Stimulated activated CD4-positive, alpha-beta T cell treated with anti-CD3 and anti-CD28 coated beads, Interleukin-1b, Interleukin-23, amount 100 ng/mL, for 4 hours (primary cell): Measurements from ENCODE around the gene CDKN1C.

ENCODE experiments used
- DNase-seq, 2 donors: peaks; one replicate each; pipeline ENCODE4 v3.0.0-alpha.2; 2020; ENCODE audit warnings: low read depth in 2 of 2

The CDKN1C gene

GRCh38 chr11:2923446-2924375, 38.1 kb upstream of the CDKN1C start:
- no peak for DNase-seq

- DNase-seq: no peak
These were observed 37.1 kb upstream of the CDKN1C start for GRCh38 chr11:2922655-2923054.

GRCh38 chr11:2921742-2922493, 36.3 kb upstream of the CDKN1C start:
- DNase-seq: no peak

GRCh38 chr11:2921261-2921660, 35.7 kb upstream of the CDKN1C start:
- no peak for DNase-seq

GRCh38 chr11:2920343-2920742, 34.8 kb upstream of the CDKN1C start:
- no peak for DNase-seq

GRCh38 chr11:2919837-2920236, 34.3 kb upstream of the CDKN1C start:
- DNase-seq: no peak

GRCh38 chr11:2919188-2919587, 33.6 kb upstream of the CDKN1C start:
- no peak for DNase-seq

GRCh38 chr11:2917842-2918490, 32.4 kb upstream of the CDKN1C start:
- DNase-seq: no peak

GRCh38 chr11:2916892-2917645, 31.5 kb upstream of the CDKN1C start:
- no peak for DNase-seq

GRCh38 chr11:2916114-2916891, 30.7 kb upstream of the CDKN1C start:
- no peak for DNase-seq

GRCh38 chr11:2915473-2915872, 29.9 kb upstream of the CDKN1C start:
- no peak for DNase-seq

GRCh38 chr11:2914455-2915195, 29.1 kb upstream of the CDKN1C start:
- DNase-seq: no peak

- DNase-seq: no peak
These were observed 28.2 kb upstream of the CDKN1C start for GRCh38 chr11:2913776-2914175.

GRCh38 chr11:2913019-2913431, 27.4 kb upstream of the CDKN1C start:
- no peak for DNase-seq

- no peak for DNase-seq
These were observed 26.9 kb upstream of the CDKN1C start for GRCh38 chr11:2912498-2912897.

- no peak for DNase-seq
These were observed 26.3 kb upstream of the CDKN1C start for GRCh38 chr11:2911785-2912391.

GRCh38 chr11:2911088-2911784, 25.7 kb upstream of the CDKN1C start:
- DNase-seq: no peak

- DNase-seq: no peak
These were observed 24.9 kb upstream of the CDKN1C start for GRCh38 chr11:2910401-2910955.
